HUES48 (cell line): ENCODE measurements around the gene BANF1.

Experiments used
- H3K27ac ChIP-seq: one replicate; pipeline ENCODE4 v1.7.0; 2013; ENCODE audit warnings: low read depth, low read length, inconsistent platforms
- H3K27me3 ChIP-seq: 2 replicates; pipeline ENCODE4 v1.6.1; 2013; ENCODE audit warnings: mild to moderate bottlenecking, low read length; ENCODE audit not compliant: control insufficient read depth, insufficient read depth
- H3K36me3 ChIP-seq: 2 replicates; pipeline ENCODE4 v1.6.1; 2013; ENCODE audit warnings: low read length; ENCODE audit not compliant: control insufficient read depth, insufficient read depth
- H3K4me1 ChIP-seq: 2 replicates; pipeline ENCODE4 v1.6.1; 2013; ENCODE audit warnings: mild to moderate bottlenecking, low read length; ENCODE audit not compliant: control insufficient read depth, insufficient read depth
- H3K4me3 ChIP-seq: 2 replicates; pipeline ENCODE4 v1.5.1; 2013; ENCODE audit warnings: mild to moderate bottlenecking, low read depth, low read length
- H3K9ac ChIP-seq: 2 replicates; pipeline ENCODE4 v1.6.1; 2013; ENCODE audit warnings: mild to moderate bottlenecking, low read depth, low read length, moderate library complexity
- H3K9me3 ChIP-seq: 2 replicates; pipeline ENCODE4 v1.6.1; 2013; ENCODE audit warnings: low read length; ENCODE audit not compliant: control insufficient read depth, insufficient read depth

The BANF1 gene

GRCh38 chr11:65967329-65967934 lies 34.9 kb upstream of the BANF1 start:
- no peak overlapping the region for H3K9ac ChIP-seq
- H3K27ac ChIP-seq, result no peak overlapping the region
- H3K36me3 ChIP-seq, result peaks cover 75% of the 10 kb centered on the region
- no peaks in the 10 kb centered on the region for H3K9me3 ChIP-seq
- no peaks in the 10 kb centered on the region for H3K27me3 ChIP-seq
- H3K4me3 ChIP-seq, result no peak overlapping the region
- H3K4me1 ChIP-seq, result no peaks in the 10 kb centered on the region

- H3K4me3 ChIP-seq, result no peak overlapping the region
- H3K36me3 ChIP-seq, result peaks cover 80% of the 10 kb centered on the region
- H3K4me1 ChIP-seq, result no peaks in the 10 kb centered on the region
- H3K9ac ChIP-seq, result no peak overlapping the region
- no peaks in the 10 kb centered on the region for H3K9me3 ChIP-seq
- H3K27ac ChIP-seq, result no peak overlapping the region
- no peaks in the 10 kb centered on the region for H3K27me3 ChIP-seq
Measured at GRCh38 chr11:65968600-65969482, 33.5 kb upstream of the BANF1 start.

- Histone ChIP-seq H3K36me3 (peaks cover 66% of the 10 kb centered on the region), H3K27ac (no peak overlapping the region), H3K9me3 (no peaks in the 10 kb centered on the region)
Measured at GRCh38 chr11:65972116-65972515, 30.2 kb upstream of the BANF1 start.

GRCh38 chr11:65973439-65974110 lies 28.7 kb upstream of the BANF1 start:
- Histone ChIP-seq H3K9ac (no peak overlapping the region), H3K27me3 (no peaks in the 10 kb centered on the region), H3K9me3 (no peaks in the 10 kb centered on the region), H3K36me3 (peaks cover 65% of the 10 kb centered on the region), H3K4me3 (no peak overlapping the region), H3K27ac (no peak overlapping the region), H3K4me1 (no peaks in the 10 kb centered on the region)

More at GRCh38 chr11:65972116-65972515, 30.2 kb upstream of the BANF1 start:
- H3K4me1 ChIP-seq, result no peaks in the 10 kb centered on the region
- H3K9ac ChIP-seq, result no peak overlapping the region
- no peaks in the 10 kb centered on the region for H3K27me3 ChIP-seq
- H3K4me3 ChIP-seq, result no peak overlapping the region

GRCh38 chr11:65975771-65976170 lies 26.5 kb upstream of the BANF1 start:
- Histone ChIP-seq H3K36me3 (peaks cover 56% of the 10 kb centered on the region), H3K9me3 (no peaks in the 10 kb centered on the region), H3K9ac (no peak overlapping the region), H3K27me3 (no peaks in the 10 kb centered on the region), H3K4me1 (no peaks in the 10 kb centered on the region), H3K27ac (no peak overlapping the region), H3K4me3 (no peak overlapping the region)

GRCh38 chr11:65976216-65977176 lies 25.8 kb upstream of the BANF1 start:
- Histone ChIP-seq H3K9me3 (no peaks in the 10 kb centered on the region), H3K27ac (no peak overlapping the region), H3K36me3 (peaks cover 56% of the 10 kb centered on the region), H3K4me1 (no peaks in the 10 kb centered on the region), H3K4me3 (no peak overlapping the region), H3K9ac (no peak overlapping the region), H3K27me3 (no peaks in the 10 kb centered on the region)

GRCh38 chr11:65977621-65978390 lies 24.5 kb upstream of the BANF1 start:
- H3K9me3 ChIP-seq, result no peaks in the 10 kb centered on the region
- H3K4me3 ChIP-seq, result no peak overlapping the region
- peaks cover 49% of the 10 kb centered on the region for H3K36me3 ChIP-seq
- no peak overlapping the region for H3K27ac ChIP-seq
- no peaks in the 10 kb centered on the region for H3K27me3 ChIP-seq
- no peak overlapping the region for H3K9ac ChIP-seq
- H3K4me1 ChIP-seq, result no peaks in the 10 kb centered on the region

- Histone ChIP-seq H3K9me3 (no peaks in the 10 kb centered on the region), H3K27me3 (no peaks in the 10 kb centered on the region), H3K4me1 (no peaks in the 10 kb centered on the region), H3K4me3 (no peak overlapping the region), H3K9ac (no peak overlapping the region), H3K27ac (no peak overlapping the region), H3K36me3 (peaks cover 43% of the 10 kb centered on the region)
Measured at GRCh38 chr11:65978391-65979238, 23.7 kb upstream of the BANF1 start.

- Histone ChIP-seq H3K36me3 (peaks cover 42% of the 10 kb centered on the region), H3K27me3 (no peaks in the 10 kb centered on the region), H3K4me1 (no peaks in the 10 kb centered on the region), H3K27ac (no peak overlapping the region), H3K9ac (no peak overlapping the region), H3K9me3 (no peaks in the 10 kb centered on the region), H3K4me3 (no peak overlapping the region)
Measured at GRCh38 chr11:65979261-65979759, 23.0 kb upstream of the BANF1 start.
